Activated CD8-positive, alpha-beta T cell treated with anti-CD3 and anti-CD28 coated beads for 36 hours (primary cell): Measurements from ENCODE around the gene SAFB2. TPM values are rescaled to one million over a fixed set of nuclear protein-coding genes. Genes with fewer than 3 reads are reported as not detected.

Source experiments
- ATAC-seq: fragments of 200-7000 bp; cut with Tn5 transposase; one replicate; pipeline ENCODE4 v1.10.0; 2021; ENCODE audit warnings: mild to moderate bottlenecking, moderate library complexity
- CTCF ChIA-PET: fragments of 350-600 bp; sonication (Branson Sonifier 250); formaldehyde crosslinking; loops from one replicate; lab custom pipeline; 2021; ENCODE audit warnings: antibody characterized with exemption; lab: Charles Lee
- POLR2A ChIA-PET: fragments of 350-600 bp; sonication (Branson Sonifier 250); formaldehyde crosslinking; loops from one replicate; lab custom pipeline; 2021; ENCODE audit warnings: antibody characterized with exemption; lab: Charles Lee
- DNase-seq: peaks from one replicate; pipeline ENCODE4 v3.0.0-alpha.2; 2020
- H3K27ac Mint-ChIP-seq: one replicate; pipeline ENCODE4 v1.8.0; 2021; ENCODE audit warnings: mild to moderate bottlenecking, mixed read lengths
- H3K27me3 Mint-ChIP-seq: one replicate; pipeline ENCODE4 v1.8.0; 2021; ENCODE audit warnings: mixed read lengths
- H3K36me3 Mint-ChIP-seq: one replicate; pipeline ENCODE4 v1.8.0; 2021; ENCODE audit warnings: low read depth, mixed read lengths
- H3K4me1 Mint-ChIP-seq: one replicate; pipeline ENCODE4 v1.8.0; 2021; ENCODE audit warnings: low read depth, mixed read lengths
- H3K4me3 Mint-ChIP-seq: one replicate; pipeline ENCODE4 v1.8.0; 2021; ENCODE audit warnings: mild to moderate bottlenecking, moderate library complexity, mixed read lengths
- H3K9me3 Mint-ChIP-seq: one replicate; pipeline ENCODE4 v1.8.0; 2021; ENCODE audit warnings: mixed read lengths
- CTCF ChIP-seq: fragments of 200-600 bp; IDR thresholded peaks from one replicate; pipeline ENCODE4 v1.8.0; 2022; ENCODE audit warnings: antibody characterized with exemption, mild to moderate bottlenecking
- intact Hi-C: fragments of 100-400 bp; cut with micrococcal nuclease; formaldehyde crosslinking; loops from one replicate; pipeline ENCODE4 v1.10.0; 2022
- total RNA-seq, 2 experiments: library from RNA; stranded (reverse); gene quantifications; one replicate each; pipeline ENCODE4 v1.2.3, GENCODE V29; 2021

The SAFB2 gene
- total RNA-seq, 2 experiments from 2014 or later, result 70.8 to 78.0 TPM

DNA sequence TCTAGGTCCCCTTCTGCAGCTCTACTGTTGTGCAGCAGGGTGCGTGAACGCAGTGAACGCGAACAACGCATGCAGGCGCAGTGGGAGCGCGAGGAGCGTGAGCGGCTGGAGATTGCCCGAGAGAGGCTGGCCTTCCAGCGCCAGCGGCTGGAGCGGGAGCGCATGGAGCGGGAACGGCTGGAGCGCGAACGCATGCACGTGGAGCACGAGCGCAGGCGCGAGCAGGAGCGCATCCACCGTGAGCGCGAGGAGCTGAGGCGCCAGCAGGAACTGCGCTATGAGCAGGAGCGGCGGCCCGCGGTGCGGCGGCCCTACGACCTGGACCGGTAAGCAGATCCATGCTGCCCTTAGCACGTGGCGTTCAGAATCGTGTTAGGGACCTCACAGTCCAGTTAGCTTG lies 38.9 kb upstream of the SAFB2 start:
- TF ChIP-seq CTCF, result no peak
- no peak overlapping the region for H3K4me3 Mint-ChIP-seq
- ChIA-PET CTCF (interaction anchor here (1.3 kb wide), 1 partner anchor 28 kb away, joined by 3 read pairs; the partner anchor contains the start of gene RPL36), POLR2A (no interaction called here)
- peaks cover 47% of the 10 kb centered on the region for H3K36me3 Mint-ChIP-seq
- H3K9me3 Mint-ChIP-seq, result no peaks in the 10 kb centered on the region
- ATAC-seq, result no peak
- DNase-seq, result no peak
- intact Hi-C loops, result no loop called here
- no peak overlapping the region for H3K27ac Mint-ChIP-seq
- no peaks in the 10 kb centered on the region for H3K27me3 Mint-ChIP-seq
- peaks cover 6% of the 10 kb centered on the region for H3K4me1 Mint-ChIP-seq

DNA sequence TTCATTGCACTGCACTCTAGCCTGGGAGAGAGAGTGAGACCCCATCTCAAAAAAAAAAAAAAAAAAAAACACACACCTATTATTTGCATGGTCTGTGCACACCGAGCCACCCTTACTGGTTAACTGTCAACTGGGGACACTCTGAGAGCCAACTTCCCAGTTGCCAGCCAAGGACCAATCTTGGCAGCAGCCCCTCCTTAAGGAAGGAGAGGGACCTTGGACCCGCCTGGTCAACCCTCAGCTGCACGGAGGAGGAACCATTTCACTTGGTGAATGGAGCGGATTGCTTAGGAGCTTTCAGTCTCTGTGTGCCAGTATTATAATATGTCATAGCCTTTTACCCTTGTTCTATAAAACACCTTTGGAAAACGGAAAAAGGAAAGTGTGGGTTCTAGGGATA lies 32.8 kb upstream of the SAFB2 start:
- POLR2A ChIA-PET, result interaction anchor here (1.0 kb wide), 1 partner anchor 9 kb away, joined by 3 read pairs; no protein-coding TSS in a partner anchor
- no peak for TF ChIP-seq CTCF
- intact Hi-C loops, result no loop called here
- Mint-ChIP-seq H3K4me1 (no peaks in the 10 kb centered on the region), H3K9me3 (no peaks in the 10 kb centered on the region), H3K27me3 (no peaks in the 10 kb centered on the region), H3K36me3 (peaks cover 56% of the 10 kb centered on the region), H3K4me3 (no peak overlapping the region), H3K27ac (no peak overlapping the region)
- DNase-seq (no peak), ATAC-seq (no peak)
- CTCF ChIA-PET, result no interaction called here

DNA sequence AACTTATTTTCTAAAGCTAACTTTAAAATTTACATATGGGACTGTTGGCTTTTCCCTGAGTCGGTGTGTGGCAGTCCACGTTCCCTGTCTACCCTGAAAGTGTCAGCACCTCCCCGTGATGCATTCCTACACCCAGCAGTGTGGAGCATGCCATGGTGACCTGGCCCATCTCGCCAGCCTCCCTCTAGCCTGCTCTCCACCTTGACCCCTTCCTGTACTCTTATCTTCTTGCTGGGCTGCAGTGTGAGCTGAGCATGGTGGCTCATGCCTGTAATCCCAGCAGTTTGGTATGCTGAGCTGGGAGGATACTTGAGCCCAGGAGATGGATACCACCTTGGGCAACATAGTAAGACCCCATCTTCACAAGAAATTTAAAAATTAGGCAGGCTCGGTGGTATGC lies 32.4 kb upstream of the SAFB2 start:
- Mint-ChIP-seq H3K27me3 (no peaks in the 10 kb centered on the region), H3K27ac (no peak overlapping the region), H3K36me3 (peaks cover 59% of the 10 kb centered on the region), H3K4me3 (no peak overlapping the region), H3K9me3 (no peaks in the 10 kb centered on the region), H3K4me1 (no peaks in the 10 kb centered on the region)
- CTCF ChIA-PET, result interaction anchor here (1.4 kb wide), 1 partner anchor 10 kb away, joined by 3 read pairs; no protein-coding TSS in a partner anchor
- intact Hi-C loops, result no loop called here
- TF ChIP-seq CTCF, result no peak
- DNase-seq, result no peak
- POLR2A ChIA-PET, result interaction anchor here (1.0 to 1.2 kb wide), 2 partner anchors 9 to 36 kb away, joined by 3 read pairs; no protein-coding TSS in a partner anchor
- ATAC-seq, result no peak

DNA sequence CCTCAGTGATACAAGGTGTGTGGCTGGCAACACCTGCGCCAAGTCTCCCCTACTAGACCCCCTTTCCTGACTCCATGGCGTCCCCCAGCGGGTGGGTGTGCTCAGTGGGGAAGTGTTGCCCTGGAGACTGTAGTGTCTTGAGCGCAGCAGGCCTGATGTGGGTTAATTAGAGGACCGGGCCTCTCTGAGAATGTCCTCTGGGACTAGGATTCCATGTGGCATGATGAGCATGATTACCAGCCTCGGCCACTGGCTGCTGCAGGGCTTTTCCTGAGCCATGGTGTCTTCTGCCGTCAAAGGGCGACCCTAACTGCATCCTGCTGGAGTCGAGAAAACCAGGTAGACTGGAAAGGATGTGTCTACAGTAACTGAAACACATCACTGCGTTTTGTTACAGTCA lies 29.7 kb upstream of the SAFB2 start:
- H3K4me1 Mint-ChIP-seq, result no peaks in the 10 kb centered on the region
- no peak overlapping the region for H3K4me3 Mint-ChIP-seq
- POLR2A ChIA-PET, result no interaction called here
- CTCF ChIA-PET, result no interaction called here
- TF ChIP-seq CTCF, result no peak
- no peaks in the 10 kb centered on the region for H3K27me3 Mint-ChIP-seq
- DNase-seq (no peak), ATAC-seq (no peak)
- intact Hi-C loops, result no loop called here
- no peak overlapping the region for H3K27ac Mint-ChIP-seq
- peaks cover 64% of the 10 kb centered on the region for H3K36me3 Mint-ChIP-seq
- H3K9me3 Mint-ChIP-seq, result no peaks in the 10 kb centered on the region

GRCh38 chr19:5651361-5651760 lies 28.8 kb upstream of the SAFB2 start:
- Mint-ChIP-seq H3K27ac (no peak overlapping the region), H3K4me3 (no peak overlapping the region), H3K27me3 (no peaks in the 10 kb centered on the region), H3K9me3 (no peaks in the 10 kb centered on the region), H3K4me1 (no peaks in the 10 kb centered on the region), H3K36me3 (peaks cover 70% of the 10 kb centered on the region)
- DNase-seq, result no peak
- CTCF ChIA-PET, result interaction anchor here (0.7 kb wide), 1 partner anchor 14 kb away, joined by 3 read pairs; no protein-coding TSS in a partner anchor
- intact Hi-C loops, result no loop called here
- POLR2A ChIA-PET, result no interaction called here
- no peak for TF ChIP-seq CTCF
- ATAC-seq, result no peak
